Urinary bladder (tissue), 4 donors: ENCODE measurements around the gene APBB1. TPM values are rescaled to one million over a fixed set of nuclear protein-coding genes. Genes with fewer than 3 reads are reported as not detected.
A peak's percentile ranks its signal among the peaks of the same experiment; 100 is the strongest.
"Not testable (repeated sequence)": the region's sequence is repeated elsewhere in the genome, so short reads cannot be mapped to it uniquely, and the experiment has no call there.

ENCODE experiments used
- DNase-seq: peaks from one replicate; pipeline ENCODE4 v3.0.0-alpha.2; 2015; ENCODE audit errors: extremely low spot score
- H3K27ac ChIP-seq: one replicate; pipeline ENCODE4 v1.5.1; 2013; ENCODE audit warnings: low read depth, mild to moderate bottlenecking, moderate library complexity
- H3K36me3 ChIP-seq: one replicate; pipeline ENCODE4 v1.6.1; 2013; ENCODE audit warnings: mild to moderate bottlenecking, moderate library complexity; ENCODE audit not compliant: insufficient read depth
- H3K4me1 ChIP-seq: one replicate; pipeline ENCODE4 v1.6.1; 2013; ENCODE audit warnings: mild to moderate bottlenecking, moderate library complexity; ENCODE audit not compliant: insufficient read depth
- H3K4me3 ChIP-seq: one replicate; pipeline ENCODE4 v1.5.1; 2013; ENCODE audit warnings: low read depth, low read length
- WGBS: extraction: QIAGEN DNeasy Blood & Tissue Kit; methylation state at CpG from one replicate; pipeline ENCODE4 v1.1.7; 2013; 5-methylcytosine and 5-hydroxymethylcytosine counted together
- polyA plus RNA-seq: library from polyadenylated mRNA; stranded (reverse); fragments of 200-250 nt; gene quantifications from one replicate; pipeline ENCODE4 v1.2.3, GENCODE V29; 2013
- total RNA-seq: library from RNA; depleted of rRNA; stranded (reverse); fragments of >200 nt; gene quantifications from one replicate; pipeline ENCODE4 v1.2.3, GENCODE V29; 2014
- donor health status: healthy with polysubstance abuse.
- donor health status: healthy.

The APBB1 gene
- total and polyA plus RNA-seq, 2 donors, result 31.8 to 68.7 TPM

- H3K36me3 ChIP-seq, result no peaks in the 10 kb centered on the region
- no peak overlapping the region for H3K4me3 ChIP-seq
- no peak overlapping the region for H3K27ac ChIP-seq
- no peaks in the 10 kb centered on the region for H3K4me1 ChIP-seq
- 84% methylated on average over 16 of the region's 16 CpGs for WGBS
- no peak for DNase-seq
These were observed 24.8 kb downstream of the APBB1 start for GRCh38 chr11:6393989-6394670.

GRCh38 chr11:6392251-6392650 is 26.6 kb downstream of the APBB1 start:
- H3K27ac ChIP-seq, H3K36me3 ChIP-seq, H3K4me3 ChIP-seq, DNase-seq, H3K4me1 ChIP-seq: not testable (repeated sequence)
- WGBS, result 99% methylated on average over 4 of the region's 4 CpGs

GRCh38 chr11:6391537-6392134 is 27.3 kb downstream of the APBB1 start:
- no peaks in the 10 kb centered on the region for H3K4me1 ChIP-seq
- 94% methylated on average over 18 of the region's 18 CpGs for WGBS
- peak overlapping the region; percentile 80 for H3K4me3 ChIP-seq
- DNase-seq, result no peak
- H3K27ac ChIP-seq, result no peak overlapping the region
- H3K36me3 ChIP-seq, result no peaks in the 10 kb centered on the region

- DNase-seq, result no peak
- Histone ChIP-seq H3K27ac (peak overlapping the region; percentile 87), H3K4me3 (peak overlapping the region; percentile 80), H3K4me1 (no peaks in the 10 kb centered on the region), H3K36me3 (no peaks in the 10 kb centered on the region)
- WGBS, result 30% methylated on average over 19 of the region's 19 CpGs
These were observed 28.0 kb downstream of the APBB1 start for GRCh38 chr11:6390718-6391469.

DNA sequence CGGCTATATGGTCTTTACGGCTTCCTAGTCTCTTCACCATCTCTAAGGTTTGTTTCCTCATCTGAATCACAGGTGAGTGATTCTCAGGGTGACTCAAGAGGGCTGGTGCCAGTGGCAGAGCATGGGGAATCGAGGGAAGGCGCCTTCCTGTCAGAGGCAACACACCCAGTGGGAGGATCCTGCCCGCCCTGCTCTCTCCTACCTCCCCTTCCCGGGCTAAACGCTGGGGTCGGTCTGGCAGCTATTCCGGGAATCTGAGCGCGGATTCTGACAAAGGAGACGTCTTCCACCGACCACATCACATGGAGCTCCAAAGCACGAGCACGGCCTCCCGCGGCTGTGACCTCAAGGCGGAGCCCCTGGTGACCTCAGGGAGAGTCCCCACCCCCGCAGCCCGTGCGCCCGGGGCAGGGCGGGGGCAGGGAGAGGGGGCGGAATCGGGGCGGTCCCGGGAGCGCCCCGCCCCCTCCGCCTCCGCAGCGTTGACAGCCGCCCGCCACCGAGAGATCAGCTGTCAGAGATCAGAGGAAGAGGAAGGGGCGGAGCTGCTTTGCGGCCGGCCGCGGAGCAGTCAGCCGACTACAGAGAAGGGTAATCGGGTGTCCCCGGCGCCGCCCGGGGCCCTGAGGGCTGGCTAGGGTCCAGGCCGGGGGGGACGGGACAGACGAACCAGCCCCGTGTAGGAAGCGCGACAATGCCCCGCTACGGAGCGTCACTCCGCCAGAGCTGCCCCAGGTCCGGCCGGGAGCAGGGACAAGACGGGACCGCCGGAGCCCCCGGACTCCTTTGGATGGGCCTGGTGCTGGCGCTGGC is 28.8 kb downstream of the APBB1 start, which contains the start of gene SMPD1:
Gene SMPD1 (plus strand): TSS at position 570 of the 813 bp plus-strand sequence. CDS start 125 bp downstream, at position 695.
- Histone ChIP-seq H3K4me1 (no peaks in the 10 kb centered on the region), H3K4me3 (peak within 1 kb of the TSS; percentile 80), H3K27ac (peak within 1 kb of the TSS; percentile 93), H3K36me3 (no peaks in the 10 kb centered on the region)
- under 1% methylated on average over 63 of the region's 63 CpGs for WGBS
- DNase-seq, result peak; percentile 73

DNA sequence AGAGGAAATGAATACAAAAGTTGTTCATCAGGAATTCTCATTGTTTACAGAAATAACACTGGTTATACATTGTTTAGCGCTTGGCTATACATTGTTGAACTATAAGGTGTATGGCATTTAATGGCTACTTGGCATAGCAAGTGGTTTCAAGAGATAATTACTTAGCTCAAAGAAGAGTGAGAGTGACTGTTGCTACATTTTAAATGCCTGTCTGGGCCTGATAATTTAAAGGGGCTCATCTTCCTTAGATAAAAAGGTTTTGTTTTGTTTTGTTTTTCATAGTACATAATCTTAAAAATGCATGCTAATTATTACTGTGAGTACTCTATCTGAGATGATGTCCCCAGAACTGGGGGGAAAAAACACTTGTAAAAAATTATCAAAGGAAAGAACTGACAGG is 30.1 kb downstream of the APBB1 start:
- H3K36me3 ChIP-seq, result no peaks in the 10 kb centered on the region
- H3K27ac ChIP-seq, result no peak overlapping the region
- H3K4me1 ChIP-seq, result no peaks in the 10 kb centered on the region
- no peak for DNase-seq
- no peak overlapping the region for H3K4me3 ChIP-seq
- WGBS, result 91% methylated on average over 1 of the region's 1 CpG

DNA sequence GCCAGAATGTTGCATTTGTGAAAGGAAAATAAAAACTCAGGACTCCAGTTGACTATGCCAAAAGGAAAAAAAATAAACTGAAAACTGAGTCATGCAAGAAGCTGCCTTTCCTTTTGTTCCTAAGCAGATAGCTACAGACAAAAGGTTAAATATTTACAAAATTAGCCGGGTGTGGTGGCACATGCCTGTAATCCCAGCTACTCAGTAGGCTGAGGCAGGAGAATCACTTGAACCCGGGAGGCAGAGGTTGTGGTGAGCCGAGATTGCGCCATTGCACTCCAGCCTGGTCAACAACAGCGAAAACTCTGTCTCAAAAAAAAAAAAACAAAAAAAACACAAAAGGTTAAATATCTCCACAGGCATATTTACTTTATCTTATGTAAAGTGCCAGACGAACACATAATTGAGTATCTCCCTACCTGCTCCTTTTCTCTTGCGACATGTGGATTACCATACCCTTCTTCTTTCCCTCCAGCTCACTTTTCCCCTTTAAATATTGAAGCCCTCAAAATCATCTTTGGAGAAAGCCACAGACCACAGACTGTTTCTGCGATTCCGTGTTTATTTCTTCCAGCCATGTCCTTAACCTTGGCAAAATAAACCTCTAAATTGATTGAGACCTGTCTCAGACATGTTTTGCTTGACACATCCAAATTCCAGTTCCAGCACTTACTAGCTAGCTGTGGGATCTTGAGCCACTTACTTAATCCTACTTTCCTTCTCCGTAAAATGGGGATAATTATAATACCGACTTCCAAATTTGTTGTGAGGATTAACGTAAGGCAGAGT is 30.9 kb downstream of the APBB1 start:
- 66% methylated on average over 12 of the region's 12 CpGs for WGBS
- no peak for DNase-seq
- Histone ChIP-seq H3K4me1 (no peaks in the 10 kb centered on the region), H3K27ac (no peak overlapping the region), H3K4me3 (no peak overlapping the region), H3K36me3 (no peaks in the 10 kb centered on the region)

GRCh38 chr11:6385046-6385777 is 33.7 kb downstream of the APBB1 start:
- 82% methylated on average over 7 of the region's 7 CpGs for WGBS
- no peaks in the 10 kb centered on the region for H3K36me3 ChIP-seq
- no peaks in the 10 kb centered on the region for H3K4me1 ChIP-seq
- no peak overlapping the region for H3K4me3 ChIP-seq
- no peak overlapping the region for H3K27ac ChIP-seq
- DNase-seq, result no peak

GRCh38 chr11:6378640-6378989 is 40.3 kb downstream of the APBB1 start:
- no peak for DNase-seq
- H3K4me1 ChIP-seq, result no peaks in the 10 kb centered on the region
- H3K4me3 ChIP-seq, result no peak overlapping the region
- H3K27ac ChIP-seq, result no peak overlapping the region
- WGBS, result 73% methylated on average over 5 of the region's 5 CpGs
- H3K36me3 ChIP-seq, result no peaks in the 10 kb centered on the region

- WGBS, result 42% methylated on average over 4 of the region's 4 CpGs
These were observed 40.8 kb downstream of the APBB1 start for GRCh38 chr11:6377902-6378639.

DNA sequence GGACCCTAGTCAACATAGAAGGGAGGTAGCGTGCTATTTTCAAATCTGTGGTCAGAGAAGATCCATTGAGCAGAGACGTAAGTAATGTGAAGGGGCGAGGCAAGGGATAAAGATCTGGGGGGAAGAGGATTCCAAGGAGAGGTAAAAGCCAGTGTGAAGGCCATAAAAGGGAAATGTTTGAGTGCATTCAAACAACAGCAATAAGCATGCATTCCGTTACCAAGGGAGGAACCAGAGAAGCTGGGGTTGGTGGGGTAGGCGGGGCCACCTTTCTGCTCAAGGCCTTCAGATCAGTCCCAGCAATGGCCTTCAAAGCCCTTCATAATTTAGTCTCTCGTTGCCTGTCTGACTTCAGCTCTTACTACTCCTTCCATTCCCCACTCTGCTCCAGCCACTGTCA is 47.1 kb downstream of the APBB1 start:
- no peaks in the 10 kb centered on the region for H3K36me3 ChIP-seq
- no peak overlapping the region for H3K4me3 ChIP-seq
- no peak for DNase-seq
- 77% methylated on average over 6 of the region's 6 CpGs for WGBS
- no peak overlapping the region for H3K27ac ChIP-seq
- H3K4me1 ChIP-seq, result no peaks in the 10 kb centered on the region

More at GRCh38 chr11:6377902-6378639, 40.8 kb downstream of the APBB1 start:
- no peaks in the 10 kb centered on the region for H3K36me3 ChIP-seq
- H3K4me1 ChIP-seq, result no peaks in the 10 kb centered on the region
- DNase-seq, result no peak
- H3K4me3 ChIP-seq, result no peak overlapping the region
- H3K27ac ChIP-seq, result no peak overlapping the region

DNA sequence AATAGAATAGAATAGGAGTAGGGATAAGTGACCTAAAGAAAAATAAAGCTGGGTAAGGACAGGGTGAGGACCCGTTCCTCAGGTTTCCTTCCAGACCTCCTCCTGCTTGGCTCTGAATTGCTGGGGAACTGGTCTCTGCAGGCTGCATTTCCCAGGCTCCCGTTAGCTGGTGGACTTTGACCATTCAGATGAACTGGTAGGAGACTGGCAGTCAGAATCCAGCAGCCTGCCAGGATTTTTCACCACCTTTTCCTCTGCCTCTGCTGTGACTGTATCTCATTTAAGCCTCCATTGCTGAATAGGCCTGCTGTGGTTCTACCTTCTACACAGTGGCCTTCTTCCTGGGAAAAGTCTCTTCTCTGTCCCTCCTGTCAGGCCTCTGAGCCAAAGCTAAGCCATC is 53.2 kb downstream of the APBB1 start:
- no peak overlapping the region for H3K4me3 ChIP-seq
- no peaks in the 10 kb centered on the region for H3K36me3 ChIP-seq
- DNase-seq, result no peak
- H3K27ac ChIP-seq, result no peak overlapping the region
- no peaks in the 10 kb centered on the region for H3K4me1 ChIP-seq
- 85% methylated on average over 2 of the region's 2 CpGs for WGBS
